HCT116 (cell line): ENCODE measurements around the gene STRA8. TPM values are rescaled to one million over a fixed set of nuclear protein-coding genes. Genes with fewer than 3 reads are reported as not detected.

Experiments
- ATAC-seq: fragments of 200-7000 bp; cut with Tn5 transposase; 2 replicates; pipeline ENCODE4 v1.9.1; 2020; ENCODE audit warnings: mild to moderate bottlenecking, moderate library complexity
- BruUV-seq: library from RNA; stranded (reverse); fragments of 400-500 nt; replicated peaks from 2 replicates; lab custom pipeline; 2021; lab: Mats Ljungman, UMichigan
- CTCF ChIA-PET: fragments of 300-600 bp; sonication (Branson Sonifier 250); formaldehyde crosslinking; loops from one replicate; lab custom pipeline; 2021; ENCODE audit warnings: antibody characterized with exemption; lab: Charles Lee
- POLR2A ChIA-PET: fragments of 300-600, 350-600 bp; sonication (Branson Sonifier 250); formaldehyde crosslinking; loops from one replicate; lab custom pipeline; 2021; ENCODE audit warnings: antibody characterized with exemption; lab: Charles Lee
- RAD21 ChIA-PET, 2 experiments: fragments of 300-600 bp; sonication (Branson Sonifier 250); formaldehyde crosslinking; loops; one replicate each; lab custom pipeline; 2023; ENCODE audit warnings: low total read pairs in 2 of 2; ENCODE audit not compliant: uncharacterized antibody in 2 of 2, unreplicated experiment in 2 of 2, low non-redundant PET in 1 of 2; lab: Charles Lee
- DNase-seq: peaks from one replicate; pipeline ENCODE4 v3.0.0-alpha.2; 2010; ENCODE audit warnings: low read depth, low spot score
- H2AFZ ChIP-seq: fragments of 200-600 bp; shearing (Covaris generic), sonication (generic); 2 replicates; pipeline ENCODE4 v1.6.1; 2017; ENCODE audit warnings: low read depth, mixed run types, mixed read lengths, antibody characterized with exemption, low read length; ENCODE audit not compliant: poor library complexity, severe bottlenecking
- H3K27ac ChIP-seq: 2 replicates; pipeline ENCODE4 v1.5.1; 2012; ENCODE audit warnings: low read depth, low read length
- H3K27me3 ChIP-seq: fragments of 200-600 bp; sonication (generic); 2 replicates; pipeline ENCODE4 v1.6.1; 2016; ENCODE audit warnings: mixed run types, low read length, mixed read lengths; ENCODE audit not compliant: insufficient read depth
- H3K36me3 ChIP-seq, 2 experiments: fragments of 200-500 bp in 1 of 2; fragments of 200-600 bp in 1 of 2; sonication (Bioruptor generic) in 1 of 2; sonication (generic) in 1 of 2; 2 replicates each; pipeline versions ENCODE4 v1.5.1 to v1.6.1; 2014 to 2016; ENCODE audit warnings: low read length in 2 of 2, inconsistent platforms in 1 of 2, mixed read lengths in 1 of 2, mixed run types in 1 of 2; ENCODE audit not compliant: insufficient read depth in 2 of 2, control insufficient read depth in 1 of 2
- H3K4me1 ChIP-seq, 2 experiments: fragments of 200-600 bp in 1 of 2; sonication (generic) in 1 of 2; 2 replicates each; pipeline versions ENCODE4 v1.5.1 to v1.6.1; 2012 to 2017; ENCODE audit warnings: low read length in 2 of 2, inconsistent platforms in 1 of 2, mild to moderate bottlenecking in 1 of 2, mixed read lengths in 1 of 2, mixed run types in 1 of 2, moderate library complexity in 1 of 2; ENCODE audit not compliant: insufficient read depth in 2 of 2, control insufficient read depth in 1 of 2
- H3K4me2 ChIP-seq: fragments of 200-600 bp; sonication (generic); 2 replicates; pipeline ENCODE4 v1.6.1; 2017; ENCODE audit warnings: mixed run types, low read length, mixed read lengths
- H3K4me3 ChIP-seq, 2 experiments: fragments of 200-600 bp in 1 of 2; sonication (generic) in 1 of 2; replicated peaks in 1 of 2; 2 replicates each; pipeline ENCODE4 v1.5.1; 2011 to 2016; ENCODE audit warnings: low read length in 2 of 2, control low read depth in 1 of 2, low read depth in 1 of 2, mild to moderate bottlenecking in 1 of 2, mixed read lengths in 1 of 2, mixed run types in 1 of 2
- H3K79me2 ChIP-seq: fragments of 200-600 bp; sonication (generic); 2 replicates; pipeline ENCODE4 v1.6.1; 2017; ENCODE audit warnings: mild to moderate bottlenecking, mixed run types, low read length, moderate library complexity, mixed read lengths; ENCODE audit not compliant: insufficient read depth
- H3K9ac ChIP-seq: fragments of 200-600 bp; sonication (generic); 2 replicates; pipeline ENCODE4 v1.6.1; 2016; ENCODE audit warnings: low read length, mixed read lengths
- H3K9me2 ChIP-seq: fragments of 200-600 bp; sonication (generic), shearing (Covaris generic); 2 replicates; pipeline ENCODE4 v1.6.1; 2017; ENCODE audit warnings: mixed run types, mild to moderate bottlenecking, moderate library complexity; ENCODE audit not compliant: insufficient read depth
- H3K9me3 ChIP-seq, 2 experiments: fragments of 200-500 bp in 1 of 2; fragments of 200-600 bp in 1 of 2; sonication (Bioruptor generic) in 1 of 2; sonication (generic) in 1 of 2; 2 replicates each; pipeline ENCODE4 v1.6.1; 2014 to 2017; ENCODE audit warnings: low read length in 2 of 2, mixed read lengths in 2 of 2, inconsistent platforms in 1 of 2, low read depth in 1 of 2, mild to moderate bottlenecking in 1 of 2, mixed run types in 1 of 2, moderate library complexity in 1 of 2; ENCODE audit not compliant: control insufficient read depth in 1 of 2, insufficient read depth in 1 of 2
- H4K20me1 ChIP-seq: fragments of 200-600 bp; sonication (generic), shearing (Covaris generic); 2 replicates; pipeline ENCODE4 v1.6.1; 2017; ENCODE audit warnings: mixed run types, mild to moderate bottlenecking, moderate library complexity; ENCODE audit not compliant: insufficient read depth
- ATF3 ChIP-seq: IDR thresholded peaks from 2 replicates; pipeline ENCODE4 v1.6.1; 2012
- CBX3 ChIP-seq: IDR thresholded peaks from 2 replicates; pipeline ENCODE4 v1.6.1; 2012; ENCODE audit warnings: low read depth
- CEBPB ChIP-seq: IDR thresholded peaks from 2 replicates; pipeline ENCODE4 v1.6.1; 2012; ENCODE audit warnings: low read depth
- CTCF ChIP-seq, 3 experiments: fragments of 200-600 bp in 1 of 3; sonication (generic) in 1 of 3; IDR thresholded peaks in 2 of 3; conservative IDR thresholded peaks in 1 of 3; 2 replicates each; pipeline ENCODE4 v1.5.1; 2012 to 2017; ENCODE audit warnings: low read depth in 2 of 3, low read length in 2 of 3, antibody characterized with exemption in 1 of 3, borderline replicate concordance in 1 of 3, control low read depth in 1 of 3, mild to moderate bottlenecking in 1 of 3, mixed read lengths in 1 of 3, mixed run types in 1 of 3, moderate library complexity in 1 of 3; ENCODE audit not compliant: insufficient read depth in 1 of 3
- EGR1 ChIP-seq: IDR thresholded peaks from 2 replicates; pipeline ENCODE4 v1.6.1; 2012; ENCODE audit warnings: low read depth
- EZH2phosphoT487 ChIP-seq: fragments of 200-600 bp; IDR thresholded peaks from 2 replicates; pipeline ENCODE4 v1.6.1; 2018; ENCODE audit warnings: antibody characterized with exemption, borderline replicate concordance
- JUND ChIP-seq: IDR thresholded peaks from 2 replicates; pipeline ENCODE4 v1.6.1; 2012
- MAX ChIP-seq: IDR thresholded peaks from 2 replicates; pipeline ENCODE4 v1.6.1; 2012
- POLR2A ChIP-seq: IDR thresholded peaks from 2 replicates; pipeline ENCODE4 v1.7.0; 2011; ENCODE audit warnings: borderline replicate concordance; ENCODE audit not compliant: insufficient read depth, insufficient read length; ENCODE audit errors: extremely low read depth
- RAD21 ChIP-seq: IDR thresholded peaks from 2 replicates; pipeline ENCODE4 v1.6.1; 2012; ENCODE audit warnings: low read depth, mild to moderate bottlenecking
- REST ChIP-seq: IDR thresholded peaks from 2 replicates; pipeline ENCODE4 v1.6.1; 2012; ENCODE audit warnings: low read depth
- SIN3A ChIP-seq: IDR thresholded peaks from 2 replicates; pipeline ENCODE4 v1.6.1; 2012; ENCODE audit warnings: low read depth
- SP1 ChIP-seq: IDR thresholded peaks from 2 replicates; pipeline ENCODE4 v1.6.1; 2012; ENCODE audit warnings: low read depth
- TCF7L2 ChIP-seq: IDR thresholded peaks from 2 replicates; pipeline ENCODE4 v1.7.0; 2011; ENCODE audit warnings: borderline replicate concordance, inconsistent platforms; ENCODE audit not compliant: insufficient read depth, insufficient read length; ENCODE audit errors: extremely low read depth
- YY1 ChIP-seq: IDR thresholded peaks from 2 replicates; pipeline ENCODE4 v1.6.1; 2011; ENCODE audit warnings: low read length, low read depth, moderate library complexity, mild to moderate bottlenecking; ENCODE audit not compliant: insufficient replicate concordance; ENCODE audit errors: extremely low read depth
- ZFX ChIP-seq: fragments of 450-650 bp; IDR thresholded peaks from 2 replicates; pipeline ENCODE4 v1.6.1; 2017
- ZNF274 ChIP-seq: fragments of 200-500 bp; sonication (Bioruptor generic); IDR thresholded peaks from 2 replicates; pipeline ENCODE4 v1.6.1; 2014; ENCODE audit warnings: mild to moderate bottlenecking, low read depth, low read length, inconsistent platforms
- intact Hi-C: fragments of 100-400 bp; cut with micrococcal nuclease; formaldehyde crosslinking; loops from 2 replicates; pipeline ENCODE4 v1.10.0; 2022
- total RNA-seq: library from RNA; stranded (reverse); gene quantifications from one replicate; pipeline ENCODE4 v1.2.1, GENCODE V29; 2021; ENCODE audit not compliant: unreplicated experiment

STRA8 gene
- total RNA-seq, 1 experiment from 2014 or later = not detected

- ChIA-PET RAD21 (no interaction called here), CTCF (no interaction called here), POLR2A (no interaction called here)
- Histone ChIP-seq H4K20me1 (no peaks in the 10 kb centered on the region), H3K9me2 (no peaks in the 10 kb centered on the region), H3K9ac (no peak overlapping the region), H3K79me2 (no peaks in the 10 kb centered on the region), H3K9me3 (no peaks in the 10 kb centered on the region), H3K27me3 (no peaks in the 10 kb centered on the region), H3K4me1 (no peaks in the 10 kb centered on the region), H3K4me2 (no peak overlapping the region), H3K27ac (no peak overlapping the region), H2AFZ (no peak overlapping the region), H3K4me3 (no peak overlapping the region), H3K36me3 (no peaks in the 10 kb centered on the region)
- DNase-seq (no peak), ATAC-seq (no peak)
- BruUV-seq = no TSS peak
- TF ChIP-seq TCF7L2 (no peak), CEBPB (no peak), MAX (no peak), CTCF (IDR thresholded peaks at IDR 0.05 in 2 of 3, conservative IDR thresholded peaks at IDR 0.05 in 1 of 3; ENCODE audit: borderline replicate concordance in 1 of 3, insufficient read depth in 1 of 3, low read depth in 2 of 3, low read length in 2 of 3) (no peak), REST (no peak), CBX3 (no peak), RAD21 (no peak), ZFX (no peak), YY1 (no peak), EGR1 (no peak), JUND (no peak), SP1 (no peak), SIN3A (no peak), ZNF274 (no peak), ATF3 (no peak), EZH2phosphoT487 (no peak), POLR2A (no peak)
- intact Hi-C loops = no loop called here
Measured at GRCh38 chr7:135224027-135224426, 9.6 kb upstream of the STRA8 start.
